Stimulated activated CD4-positive, alpha-beta T cell treated with anti-CD3 and anti-CD28 coated beads, Interleukin-15, amount 100 ng/mL, for 48 hours (primary cell): Measurements from ENCODE around the gene C3orf33.

Experiments used
- DNase-seq, 2 donors: peaks; one replicate each; pipeline ENCODE4 v3.0.0-alpha.2; 2020; ENCODE audit warnings: low read depth in 2 of 2

The C3orf33 gene

DNA sequence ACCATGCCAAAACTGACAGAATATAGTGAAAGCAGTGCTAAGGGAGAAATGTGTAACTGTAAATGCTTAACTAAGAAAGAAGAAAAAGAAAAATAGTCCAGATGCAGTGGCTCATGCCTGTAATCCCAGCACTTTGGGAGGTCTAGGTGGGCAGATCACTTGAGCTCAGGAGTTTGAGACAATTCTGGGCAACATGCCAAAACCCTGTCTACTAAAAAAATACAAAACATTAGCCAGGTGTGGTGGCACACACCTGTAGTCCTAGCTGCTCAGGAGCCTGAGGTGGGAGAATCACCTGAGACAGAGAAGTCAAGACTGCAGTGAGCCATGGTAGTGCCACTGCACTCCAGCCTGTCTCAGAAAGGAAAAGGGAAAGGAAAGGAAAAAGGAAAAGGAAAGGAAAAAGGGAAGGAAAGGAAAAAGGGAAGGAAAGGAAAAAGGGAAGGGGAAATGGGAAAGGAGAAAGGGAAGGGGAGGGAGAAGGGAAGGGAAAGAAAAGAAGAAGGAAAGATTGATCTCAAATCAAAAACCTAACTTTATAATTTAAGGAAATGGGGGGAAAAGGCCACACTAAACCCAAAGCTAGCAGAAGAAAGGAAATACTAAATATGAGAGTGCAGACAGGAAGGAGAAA, 20.3 kb downstream of the C3orf33 start:
- no peak for DNase-seq

DNA sequence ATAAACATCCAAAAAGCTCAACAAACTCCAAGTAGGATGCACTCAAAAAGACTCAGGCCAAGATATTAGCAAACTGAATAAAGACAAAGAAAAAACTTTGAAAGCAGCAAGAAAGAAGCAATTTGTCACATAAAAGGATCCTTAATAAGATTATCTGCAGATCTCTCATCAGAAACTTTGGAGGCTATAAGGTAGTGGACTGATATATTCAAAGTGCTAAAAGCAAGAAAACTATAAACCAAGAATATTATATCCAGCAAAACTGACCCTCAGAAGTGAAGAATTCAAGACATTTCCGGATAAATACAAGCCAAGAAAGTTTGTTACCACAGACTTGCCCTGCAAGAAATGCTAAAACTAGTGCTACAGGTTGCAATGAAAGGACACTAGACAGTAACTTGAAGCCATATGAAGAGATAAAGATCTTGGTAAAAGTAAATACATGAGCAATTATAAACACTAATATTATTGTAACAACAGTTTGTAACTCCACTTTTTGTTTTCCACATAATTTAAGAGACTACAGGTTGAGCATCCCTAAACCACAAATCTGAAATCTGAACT, 23.6 kb downstream of the C3orf33 start:
- DNase-seq: no peak

DNA sequence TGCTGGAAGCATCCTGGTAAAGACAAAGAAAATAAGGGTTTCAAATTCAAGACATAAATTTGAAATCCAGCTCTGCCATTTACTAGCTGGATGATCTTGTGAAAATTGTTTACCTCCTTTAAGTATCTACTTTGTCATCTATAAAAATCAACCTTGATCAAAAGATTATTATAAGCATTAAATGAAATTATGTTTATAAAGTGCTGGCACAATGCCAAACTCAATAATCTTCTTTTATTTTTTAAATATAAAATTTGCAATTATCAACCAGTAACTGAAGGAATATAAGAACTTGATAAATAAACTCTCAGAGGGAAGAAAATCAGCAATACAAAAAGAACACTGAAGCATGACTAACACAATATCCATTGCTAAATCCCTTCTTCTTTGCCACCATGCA, 25.8 kb downstream of the C3orf33 start:
- DNase-seq: no peak

DNA sequence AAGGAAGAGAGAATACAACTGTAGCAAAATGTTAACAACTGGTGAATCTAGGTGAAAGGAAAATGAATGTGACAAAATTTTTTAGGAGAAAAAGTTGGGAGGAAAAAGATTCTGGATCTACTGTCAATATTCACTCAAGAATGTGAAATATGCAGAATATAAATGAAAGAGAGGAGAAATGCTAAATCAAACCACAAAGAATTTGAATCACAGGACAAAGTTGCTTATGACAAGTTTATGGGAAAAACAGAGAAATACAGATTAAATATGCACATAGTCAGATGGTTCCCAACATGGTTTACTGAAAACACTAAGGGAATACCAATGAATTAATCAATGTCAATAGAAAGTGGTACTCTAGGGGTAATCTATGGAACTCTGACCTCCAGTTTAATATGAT, 27.6 kb downstream of the C3orf33 start:
- no peak for DNase-seq

DNA sequence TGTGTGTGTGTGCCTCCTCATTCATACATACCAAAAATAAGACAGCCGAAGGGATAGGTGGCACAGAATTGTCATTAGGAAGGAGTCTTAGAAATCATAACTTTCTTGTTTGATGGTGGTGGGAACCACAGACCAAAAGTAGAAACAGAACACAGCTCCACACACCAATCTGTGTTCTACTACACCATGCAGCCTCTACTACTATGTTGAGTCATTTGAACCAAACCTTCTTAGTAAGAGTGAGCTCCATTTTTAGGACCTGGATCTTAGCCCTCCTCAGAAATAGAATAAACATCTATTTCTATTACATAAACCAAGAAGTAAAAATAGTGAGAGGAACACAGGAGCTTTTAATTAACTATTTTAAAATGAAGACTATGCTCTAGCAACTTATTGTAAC, 33.3 kb downstream of the C3orf33 start:
- no peak for DNase-seq

DNA sequence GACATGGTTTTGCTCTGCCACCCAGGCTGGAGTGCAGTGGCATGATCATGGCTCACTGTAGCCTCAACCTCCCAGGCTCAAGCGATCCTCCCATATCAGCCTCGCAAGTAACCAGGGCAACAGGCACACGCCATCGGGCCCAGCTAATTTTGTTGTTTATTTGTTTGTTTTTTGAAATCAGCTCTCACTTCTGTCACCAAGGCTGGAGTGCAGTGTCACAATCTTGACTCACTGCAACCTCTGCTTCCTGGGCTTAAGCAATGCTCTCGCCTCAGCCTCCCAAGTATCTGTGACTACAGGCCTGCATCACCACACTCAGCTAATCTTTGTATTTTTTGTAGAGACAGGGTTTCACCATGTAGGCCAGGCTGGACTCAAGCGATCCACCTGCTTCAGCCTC, 35.0 kb downstream of the C3orf33 start:
- no peak for DNase-seq

DNA sequence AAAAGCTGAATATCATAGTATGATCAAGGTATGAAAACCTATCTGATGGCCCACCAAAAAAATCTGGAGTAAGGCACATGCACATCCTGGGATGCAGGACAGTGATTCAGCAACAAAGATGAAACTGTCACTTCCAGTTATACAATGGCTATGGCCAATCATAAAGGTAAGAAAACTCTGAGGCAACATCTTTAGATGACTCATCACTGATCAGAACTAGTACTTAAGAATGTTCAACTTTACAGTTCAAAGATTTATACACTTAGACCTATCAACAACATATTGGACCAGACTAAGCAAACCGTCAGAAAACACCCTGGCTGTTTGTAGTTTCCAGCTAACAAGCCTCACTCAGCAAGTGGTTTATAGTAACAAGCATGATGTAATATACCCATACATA, 39.9 kb downstream of the C3orf33 start:
- DNase-seq: no peak

DNA sequence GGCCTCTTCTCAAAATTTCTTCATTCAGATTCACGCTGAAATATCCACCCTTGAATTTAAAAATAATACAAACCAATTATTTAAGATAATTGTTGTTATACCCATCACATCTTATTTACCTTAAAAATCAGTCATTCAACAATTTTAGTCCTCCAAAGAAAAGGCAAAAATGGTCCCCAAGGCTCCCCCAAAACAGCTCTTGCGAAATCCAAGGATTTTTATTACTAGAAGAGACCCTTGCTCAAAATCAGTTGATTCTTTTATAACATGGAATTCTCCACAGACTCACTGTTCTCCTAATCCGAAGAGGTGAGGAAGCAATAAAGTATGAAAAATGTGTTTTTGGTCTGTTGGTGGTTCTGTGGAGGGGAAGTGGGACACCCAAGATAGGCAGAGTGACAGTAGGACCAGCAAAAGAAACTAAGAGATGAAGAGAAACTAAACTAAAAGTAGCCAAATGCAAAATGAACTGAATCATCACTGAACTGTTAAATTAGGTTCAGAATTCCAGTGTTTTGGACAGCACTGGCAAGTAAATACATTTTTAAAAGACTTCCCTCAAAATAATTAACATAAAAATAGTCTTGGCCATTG, 42.1 kb downstream of the C3orf33 start:
- no peak for DNase-seq

DNA sequence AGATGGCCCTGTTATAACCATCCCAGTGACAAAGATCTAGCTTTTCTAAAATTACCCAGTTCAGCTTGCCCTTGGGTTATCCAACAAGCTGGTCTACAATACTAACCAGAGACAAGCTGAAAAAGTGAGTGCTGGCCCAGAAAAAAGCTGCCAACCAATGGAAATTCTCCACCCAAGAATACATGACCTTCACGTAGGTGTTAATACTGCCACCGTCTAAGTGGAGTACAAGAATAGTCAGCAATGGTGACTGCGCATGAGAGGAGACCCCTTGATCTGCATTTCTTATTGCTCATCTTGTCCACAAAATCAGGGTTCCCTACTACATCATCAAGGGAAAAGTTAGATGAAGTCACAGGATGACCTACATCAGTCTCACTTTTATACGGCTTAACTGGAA, 45.4 kb downstream of the C3orf33 start:
- DNase-seq: no peak

DNA sequence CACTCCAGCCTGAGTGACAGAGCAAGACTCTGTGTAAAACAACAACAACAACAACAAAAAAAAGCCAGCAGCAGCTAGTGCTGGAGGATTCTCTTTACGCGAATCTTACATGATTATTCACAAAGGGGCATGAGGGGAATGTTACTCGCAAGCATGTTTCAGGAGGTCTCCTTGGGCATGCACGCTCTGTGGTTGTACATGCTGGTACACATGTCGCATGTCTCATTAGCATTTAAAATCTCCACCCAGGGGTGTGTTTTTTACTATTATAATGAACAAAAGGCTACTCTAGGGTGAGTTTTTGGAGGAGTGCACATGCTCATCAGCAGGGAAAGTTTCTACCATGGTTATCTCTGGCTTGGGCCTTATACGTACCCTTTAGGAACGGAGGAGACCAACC, 48.5 kb downstream of the C3orf33 start:
- no peak for DNase-seq

DNA sequence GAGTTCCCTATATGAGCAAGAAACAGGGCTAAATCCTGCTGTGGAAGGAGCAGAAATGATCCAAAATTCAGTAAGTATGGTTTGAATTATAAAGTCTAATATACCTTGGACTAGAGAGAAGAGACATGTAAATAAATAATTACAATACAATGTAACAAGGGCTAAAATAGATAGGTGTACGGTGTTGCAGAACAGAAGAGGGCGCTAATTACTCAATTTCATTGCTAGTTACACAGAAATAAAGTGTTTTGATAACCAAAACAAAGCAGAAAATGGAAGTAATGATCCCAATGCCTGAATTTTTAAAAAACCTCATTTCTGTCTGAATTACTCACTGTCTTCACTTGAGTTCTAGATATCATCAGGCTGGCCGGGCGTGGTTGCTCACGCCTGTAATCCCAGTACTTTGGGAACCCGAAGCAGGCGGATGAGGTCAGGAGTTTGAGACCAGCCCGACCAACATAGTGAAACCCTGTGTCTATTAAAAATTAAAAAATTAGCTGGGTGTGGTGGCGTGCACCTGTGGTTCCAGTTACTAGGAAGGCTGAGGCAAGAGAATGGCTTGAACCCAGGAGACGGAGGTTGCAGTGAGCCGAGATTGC, 52.9 kb downstream of the C3orf33 start:
- no peak for DNase-seq

DNA sequence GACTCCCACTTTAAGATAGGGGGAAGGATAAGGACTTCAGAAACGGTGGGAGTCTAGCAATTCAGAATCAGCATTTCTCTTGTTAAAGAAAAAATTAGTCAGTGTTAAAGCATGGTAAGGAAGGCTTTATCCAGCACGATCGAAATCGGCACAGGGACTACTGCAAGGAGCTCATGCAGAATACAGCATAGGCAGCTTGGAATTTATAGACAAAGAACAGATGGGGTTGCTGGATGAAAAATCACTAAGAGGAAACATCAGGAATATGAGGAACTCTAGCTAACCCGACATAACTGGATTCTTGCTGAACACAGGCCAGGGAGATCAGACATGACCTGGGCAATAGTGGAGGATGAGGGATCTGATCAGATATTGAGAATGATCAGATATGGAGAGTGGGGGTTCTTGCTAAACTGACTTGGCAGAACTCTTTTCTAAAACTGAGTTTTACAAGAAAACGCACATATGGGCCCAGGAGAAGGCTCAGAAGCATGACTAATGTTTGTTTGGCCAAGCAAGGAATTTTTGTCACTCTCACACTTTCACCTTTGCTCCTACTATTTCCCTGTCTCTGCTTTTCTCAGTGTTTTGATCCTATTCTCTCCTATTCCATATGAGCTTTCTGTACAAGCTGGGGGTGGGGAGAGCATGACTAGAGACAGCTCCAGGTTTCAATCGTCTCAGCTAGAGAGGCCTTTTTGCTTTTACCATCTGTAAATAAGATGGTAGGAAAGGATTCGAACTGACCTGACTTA, 57.3 kb downstream of the C3orf33 start:
- no peak for DNase-seq

DNA sequence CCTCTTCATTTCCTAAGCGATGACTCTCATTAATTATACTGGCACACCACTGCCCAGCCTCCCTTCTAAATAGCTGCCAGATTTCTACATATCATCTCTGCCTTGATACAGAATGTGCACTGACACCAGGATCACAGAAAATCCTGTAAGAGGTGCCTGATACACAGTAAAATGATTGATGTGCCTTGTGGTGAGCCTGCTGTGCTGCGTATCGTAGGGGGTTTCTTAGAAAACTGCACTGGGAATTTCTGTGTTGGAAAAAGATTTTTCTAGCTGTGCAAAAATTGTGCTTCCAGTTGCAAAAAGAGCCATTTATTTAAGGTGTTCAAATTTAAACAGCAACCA, 58.2 kb downstream of the C3orf33 start:
- no peak for DNase-seq

DNA sequence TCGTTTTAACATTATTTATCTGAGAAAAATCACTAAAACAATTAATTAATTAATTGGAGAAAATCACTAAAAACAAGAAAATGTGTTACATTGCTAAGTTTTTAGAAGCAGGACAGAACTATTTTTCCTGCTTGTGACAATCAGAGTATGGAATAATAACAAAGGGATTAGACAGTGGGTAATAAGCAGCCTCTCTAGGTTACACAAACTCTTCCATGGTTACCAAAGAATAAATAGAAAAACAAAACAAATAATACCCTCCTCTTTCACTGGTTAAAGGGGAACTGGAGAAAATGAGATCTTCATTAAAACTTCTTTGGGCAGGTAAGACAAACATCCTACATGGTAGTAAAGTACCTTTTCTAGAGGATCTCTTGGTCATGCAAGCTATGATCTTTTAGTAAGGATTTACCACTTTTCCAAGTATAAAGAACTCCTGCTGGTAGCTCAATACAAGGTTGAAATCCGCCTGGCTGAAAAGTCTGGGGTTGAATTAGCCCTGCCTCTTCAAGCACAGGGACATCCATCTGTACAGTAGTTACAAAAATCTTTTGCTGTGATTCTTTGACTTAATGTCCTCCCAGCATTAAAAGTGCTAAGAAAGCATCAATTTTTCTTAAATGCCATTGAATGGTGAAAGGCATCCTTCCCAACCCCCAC, 58.7 kb downstream of the C3orf33 start:
- no peak for DNase-seq

DNA sequence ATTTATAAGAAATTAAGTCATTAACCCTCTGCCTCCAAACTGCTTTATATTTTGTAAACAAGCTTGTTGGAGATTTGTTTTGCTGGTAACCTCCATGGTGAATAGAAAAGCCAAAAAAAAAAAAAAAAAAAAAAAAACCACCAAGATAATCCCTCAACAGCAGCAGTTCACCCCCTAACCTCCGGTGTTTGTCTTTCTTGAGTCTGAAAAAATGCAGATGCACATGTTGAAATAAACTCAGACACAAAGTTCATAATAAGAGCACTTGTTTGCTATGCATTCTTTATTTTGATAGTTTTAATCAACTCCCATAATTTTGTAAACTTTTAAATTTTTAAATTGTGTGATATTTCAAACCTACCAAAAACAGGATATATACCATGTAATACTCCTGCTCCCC, 59.4 kb downstream of the C3orf33 start:
- DNase-seq: no peak

DNA sequence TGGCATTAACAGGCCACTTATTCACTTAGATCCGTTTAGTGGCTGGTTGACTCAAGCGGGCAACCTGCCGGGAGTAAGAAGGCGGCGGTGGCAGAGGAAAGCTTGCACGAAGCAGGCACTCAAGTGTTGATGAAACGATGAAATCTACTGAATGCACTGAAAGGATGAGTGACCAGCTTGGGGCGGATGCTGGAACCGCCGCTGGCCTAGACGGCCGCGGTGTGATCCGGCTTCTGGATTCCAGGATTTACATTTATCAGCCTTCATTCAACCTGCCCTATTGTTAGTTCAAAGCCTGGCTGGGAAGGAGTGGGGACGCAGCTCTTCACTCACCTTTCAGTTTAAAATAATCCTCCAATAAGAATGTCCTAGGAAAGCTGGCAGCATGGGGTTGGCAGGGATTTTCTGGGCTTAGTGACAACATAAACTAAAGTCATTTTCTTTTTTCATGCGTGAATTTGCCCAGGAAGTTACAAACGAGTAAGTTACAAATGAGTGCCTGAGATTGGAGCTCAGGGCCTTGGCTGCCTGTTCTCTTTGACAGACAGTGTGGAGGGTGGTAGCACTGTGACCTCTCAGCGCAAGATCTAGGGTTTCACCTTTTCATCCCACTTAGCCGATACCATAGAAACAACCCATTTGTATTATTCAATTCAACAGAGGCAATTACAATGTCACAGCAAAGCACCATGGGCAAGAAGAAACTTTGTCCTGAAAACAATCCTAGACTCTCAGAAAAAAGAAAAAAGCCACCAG, 60.1 kb downstream of the C3orf33 start:
- no peak for DNase-seq

DNA sequence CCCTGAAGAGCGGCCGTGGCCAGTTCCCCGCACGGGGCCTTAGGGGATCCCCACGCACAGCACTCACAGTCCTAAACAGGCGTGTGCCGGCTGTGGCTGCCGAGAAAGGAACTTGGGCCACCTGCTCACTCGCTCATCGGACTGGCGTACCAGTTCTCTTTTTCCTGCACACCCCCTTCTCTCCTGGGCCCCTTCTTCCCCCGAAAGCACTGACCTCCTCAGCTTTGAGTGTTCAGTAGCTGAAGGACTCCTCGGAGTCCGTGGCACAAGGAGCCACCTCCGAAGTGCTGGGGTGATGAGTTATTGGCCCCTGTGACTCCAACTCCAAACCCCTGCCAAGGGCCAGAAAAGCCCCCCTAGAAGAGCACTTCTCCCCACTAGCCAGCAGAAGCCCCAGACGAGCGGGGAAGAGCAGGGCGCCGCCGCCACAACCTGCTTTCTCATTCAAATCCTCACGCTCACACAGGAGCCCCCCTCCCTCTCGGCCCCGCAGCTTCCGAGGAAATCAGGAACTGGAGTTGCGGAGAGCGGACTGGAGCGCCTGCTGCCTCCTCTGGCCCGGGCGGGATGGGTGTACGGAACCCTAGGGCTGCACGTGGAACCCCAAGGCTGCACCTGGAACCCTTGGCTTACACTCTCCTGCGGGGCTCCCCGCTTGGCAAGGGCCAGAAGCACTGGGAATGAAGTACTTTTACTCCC, 61.3 kb downstream of the C3orf33 start, which contains the start of gene PLCH1:
TSS of gene PLCH1 (minus strand) at position 446 of the 699 bp plus-strand sequence. CDS start 40,847 bp downstream, outside the sequence.
- DNase-seq: peak in 1 of 2 donors; percentile 13

DNA sequence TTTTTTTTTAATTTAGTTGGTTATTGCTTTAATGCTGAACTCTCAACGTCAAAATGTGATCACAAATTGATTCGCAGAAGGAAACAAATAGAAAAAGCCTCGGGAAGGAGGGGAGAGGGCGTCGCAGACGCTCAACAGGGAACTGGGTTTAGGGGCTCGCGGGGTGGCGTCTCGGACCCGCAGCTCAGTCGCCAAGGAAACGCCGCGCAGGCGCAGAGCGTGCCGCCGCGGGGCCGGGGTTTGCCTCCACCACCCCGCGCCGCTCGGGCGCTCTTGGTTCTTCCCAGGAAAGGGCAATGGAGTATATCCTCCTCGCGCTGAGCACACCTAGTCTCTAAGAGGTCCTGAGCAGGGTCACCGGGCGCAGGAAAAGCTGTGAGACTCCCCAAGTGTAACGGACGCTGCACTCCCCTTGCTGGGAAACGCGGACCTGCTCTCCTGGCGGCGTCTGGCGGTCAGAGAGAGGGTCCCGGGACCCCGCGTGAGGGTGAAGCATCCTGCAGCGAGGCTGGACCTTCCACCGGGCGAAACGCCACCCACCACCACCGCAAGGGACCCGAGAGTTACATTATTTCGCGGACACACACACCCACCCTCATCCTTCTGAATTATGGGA, 62.0 kb downstream of the C3orf33 start:
- DNase-seq: peak in 1 of 2 donors; percentile 33

DNA sequence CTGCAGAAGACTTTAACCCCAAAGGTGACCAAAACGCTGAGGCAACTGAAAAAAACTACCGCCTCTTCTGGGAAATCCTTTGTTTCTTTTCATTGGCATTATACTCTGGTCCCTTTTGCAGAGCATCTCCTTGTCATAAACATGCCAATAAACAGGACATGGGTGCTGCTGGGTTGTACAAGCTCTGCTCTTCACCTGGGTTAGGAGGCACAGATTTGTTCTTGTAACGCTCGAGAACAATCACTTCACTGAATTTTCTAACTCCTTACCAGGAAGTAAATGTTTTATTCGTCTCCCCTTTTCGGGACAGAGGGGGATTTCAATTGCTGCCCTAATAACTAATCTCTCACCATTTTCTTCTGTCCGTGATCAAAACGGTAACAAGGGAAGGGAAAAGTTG, 62.5 kb downstream of the C3orf33 start:
- no peak for DNase-seq

DNA sequence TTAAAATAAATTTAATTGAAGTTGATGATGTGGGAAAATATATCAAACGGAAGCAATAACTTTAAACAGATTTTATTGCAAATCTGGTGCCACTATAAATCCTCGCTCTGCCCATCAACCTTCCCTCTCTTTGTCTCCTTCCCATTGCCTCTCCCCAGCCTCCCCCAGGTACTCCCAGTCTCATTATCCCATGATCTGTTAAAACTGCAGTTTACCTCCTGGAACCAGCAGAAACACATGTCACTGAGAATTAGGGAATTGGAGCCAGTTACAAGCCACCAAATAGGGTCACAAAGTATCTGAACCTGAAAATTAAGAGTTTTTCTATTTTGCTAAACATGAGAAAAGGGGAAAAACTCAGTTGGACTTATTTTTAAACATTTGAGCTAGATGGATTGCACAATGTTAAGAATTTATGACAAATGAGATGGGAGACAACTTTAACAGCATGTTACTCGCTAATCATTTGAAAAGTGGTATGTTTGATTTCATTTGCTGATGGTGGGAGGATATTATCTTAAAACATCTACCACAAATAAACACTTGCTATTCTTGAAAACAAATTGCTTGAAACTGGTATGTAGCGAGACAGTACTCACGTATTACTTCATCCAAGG, 63.6 kb downstream of the C3orf33 start:
- no peak for DNase-seq
